GM23248 (cell line): ENCODE data around the gene ANKH. TPM values are rescaled to one million over a fixed set of nuclear protein-coding genes. Genes with fewer than 3 reads are reported as not detected.
A peak's percentile ranks its signal among the peaks of the same experiment; 100 is the strongest.
"Not testable (repeated sequence)": the region's sequence is repeated elsewhere in the genome, so short reads cannot be mapped to it uniquely, and the experiment has no call there.

Source experiments
- DNase-seq: peaks from one replicate; pipeline ENCODE4 v3.0.0-alpha.2; 2015
- H2AFZ ChIP-seq: fragments of 200-600 bp; sonication (generic); 2 replicates; pipeline ENCODE4 v1.6.1; 2016; ENCODE audit warnings: antibody characterized with exemption
- H3F3A ChIP-seq: fragments of 200-600 bp; sonication (generic); 2 replicates; pipeline ENCODE4 v1.6.1; 2016; ENCODE audit warnings: mild to moderate bottlenecking, antibody characterized with exemption, mixed run types; ENCODE audit not compliant: insufficient read depth
- H3K27ac ChIP-seq: fragments of 200-600 bp; sonication (generic); 2 replicates; pipeline ENCODE4 v1.5.1; 2016; ENCODE audit warnings: mild to moderate bottlenecking
- H3K27me3 ChIP-seq: fragments of 200-600 bp; sonication (generic); replicated peaks from 2 replicates; pipeline ENCODE4 v1.6.1; 2016; ENCODE audit warnings: mild to moderate bottlenecking; ENCODE audit not compliant: insufficient read depth
- H3K36me3 ChIP-seq: fragments of 200-600 bp; sonication (generic); 2 replicates; pipeline ENCODE4 v1.6.1; 2016; ENCODE audit warnings: low read depth, mild to moderate bottlenecking
- H3K4me1 ChIP-seq: fragments of 200-600 bp; sonication (generic); 2 replicates; pipeline ENCODE4 v1.6.1; 2016; ENCODE audit warnings: mild to moderate bottlenecking; ENCODE audit not compliant: insufficient read depth
- H3K4me2 ChIP-seq: fragments of 200-600 bp; sonication (generic); one replicate; pipeline ENCODE4 v1.6.1; 2016; ENCODE audit warnings: mild to moderate bottlenecking; ENCODE audit not compliant: unreplicated experiment
- H3K4me3 ChIP-seq: fragments of 200-600 bp; sonication (generic); 2 replicates; pipeline ENCODE4 v1.5.1; 2016; ENCODE audit warnings: mild to moderate bottlenecking
- H3K79me2 ChIP-seq: fragments of 200-600 bp; sonication (generic); 2 replicates; pipeline ENCODE4 v1.6.1; 2016; ENCODE audit warnings: mild to moderate bottlenecking; ENCODE audit not compliant: insufficient read depth
- H3K9ac ChIP-seq: fragments of 200-600 bp; sonication (generic); 2 replicates; pipeline ENCODE4 v1.6.1; 2016; ENCODE audit warnings: mild to moderate bottlenecking
- H3K9me2 ChIP-seq: fragments of 200-600 bp; sonication (generic); 2 replicates; pipeline ENCODE4 v1.6.1; 2016; ENCODE audit warnings: mixed run types, mild to moderate bottlenecking, moderate library complexity; ENCODE audit not compliant: insufficient read depth
- H3K9me3 ChIP-seq: fragments of 200-600 bp; sonication (generic); one replicate; pipeline ENCODE4 v1.6.1; 2017; ENCODE audit warnings: low read depth
- H4K20me1 ChIP-seq: fragments of 200-600 bp; sonication (generic); 2 replicates; pipeline ENCODE4 v1.6.0; 2016; ENCODE audit not compliant: insufficient read depth
- EZH2 ChIP-seq: fragments of 200-600 bp; sonication (generic); IDR thresholded peaks from 2 replicates; pipeline ENCODE4 v1.6.1; 2018; ENCODE audit warnings: antibody characterized with exemption, mild to moderate bottlenecking; ENCODE audit not compliant: insufficient read depth, poor library complexity, severe bottlenecking
- EZH2phosphoT487 ChIP-seq: fragments of 200-600 bp; sonication (generic); IDR thresholded peaks from 2 replicates; pipeline ENCODE4 v1.6.1; 2018; ENCODE audit warnings: antibody characterized with exemption, moderate library complexity, mild to moderate bottlenecking, low read depth; ENCODE audit not compliant: insufficient read depth
- WGBS, 2 experiments: methylation state at CpG; one replicate each; pipeline ENCODE4 v1.1.6; 2015 to 2017; ENCODE audit warnings: low lambda C conversion rate in 2 of 2, low coverage in 1 of 2; ENCODE audit errors: missing lambda C conversion rate in 2 of 2; 5-methylcytosine and 5-hydroxymethylcytosine counted together
- in situ Hi-C: fragments of 300-500 bp; cut with MboI; formaldehyde crosslinking; loops from 2 replicates; pipeline ENCODE4 v1.15.0; 2020
- polyA plus RNA-seq: library from polyadenylated mRNA; unstranded; fragments of >200 nt; fragmentation: Nextera tagmentation; extraction: Ambion mirVana; gene quantifications from 2 replicates; pipeline ENCODE4 v1.2.1, GENCODE V29; 2016
- total RNA-seq: library from RNA; depleted of rRNA; stranded (reverse); fragments of >200 nt; shearing (Covaris generic); gene quantifications from 2 replicates; pipeline ENCODE4 v1.2.3, GENCODE V29; 2014

ANKH gene
- total and polyA plus RNA-seq, 2 experiments from 2014 or later, result 45.9 to 47.6 TPM

- no peaks in the 10 kb centered on the region for H3K9me3 ChIP-seq
- no peak overlapping the region for H3K27ac ChIP-seq
- peaks cover 76% of the 10 kb centered on the region for H3K79me2 ChIP-seq
- H3K36me3 ChIP-seq, result no peaks in the 10 kb centered on the region
- in situ Hi-C loops, result no loop called here
- H3K4me1 ChIP-seq, result peaks cover 41% of the 10 kb centered on the region
- H3K27me3 ChIP-seq, result no peaks in the 10 kb centered on the region
- H3F3A ChIP-seq, result peaks cover 32% of the 10 kb centered on the region
- no peaks in the 10 kb centered on the region for H3K9me2 ChIP-seq
- no peak overlapping the region for H3K4me3 ChIP-seq
- H3K4me2 ChIP-seq, result no peak overlapping the region
- H4K20me1 ChIP-seq, result no peaks in the 10 kb centered on the region
- H3K9ac ChIP-seq, result no peak overlapping the region
- TF ChIP-seq EZH2, result no peak
- TF ChIP-seq EZH2phosphoT487, result no peak
- WGBS, 2 experiments, result 77 to 83% methylated on average over 14 of the region's 14 CpGs
- no peak overlapping the region for H2AFZ ChIP-seq
- peak; percentile 37 for DNase-seq
Observed at GRCh38 chr5:14818931-14819790, 52.4 kb downstream of the ANKH start.

GRCh38 chr5:14817762-14818136, 53.8 kb downstream of the ANKH start:
- peaks cover 83% of the 10 kb centered on the region for H3K79me2 ChIP-seq

DNA sequence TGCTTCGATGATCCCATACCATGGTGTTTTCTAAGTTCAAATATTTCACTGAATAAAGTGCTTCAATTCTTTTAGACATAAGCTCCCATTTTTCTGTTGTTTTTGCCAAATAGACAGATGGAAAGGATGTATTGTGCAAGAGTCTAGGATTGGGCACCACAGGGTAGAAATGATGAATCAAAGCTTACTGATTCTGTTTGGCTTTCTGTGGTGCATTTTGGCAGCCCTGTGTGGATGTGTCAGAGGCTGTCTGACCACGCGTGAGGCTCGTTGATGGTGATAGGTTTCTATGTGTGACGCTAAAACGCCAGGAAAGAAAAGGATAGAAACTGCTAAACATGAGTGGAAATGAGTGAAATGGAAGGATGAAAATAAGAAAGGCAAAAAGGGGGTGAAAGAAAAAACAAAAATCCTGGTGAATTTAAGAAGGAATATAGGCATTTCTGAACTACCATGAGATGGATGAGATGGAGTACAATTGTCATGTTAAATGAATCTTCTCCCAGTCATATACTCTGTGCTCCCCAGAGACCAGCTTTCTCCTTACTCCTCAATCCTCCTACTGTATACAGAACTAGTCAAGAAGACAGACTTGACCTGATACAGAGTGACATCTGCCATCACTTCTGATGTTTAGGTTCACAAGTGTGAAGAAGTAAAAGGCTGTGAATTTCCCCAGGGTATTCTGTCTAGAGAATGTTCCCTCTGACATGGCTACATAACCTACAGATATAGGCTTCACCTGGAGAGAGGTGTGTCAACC, 54.4 kb downstream of the ANKH start:
- no peak for TF ChIP-seq EZH2phosphoT487
- TF ChIP-seq EZH2, result no peak
- peak; percentile 97 for DNase-seq
- Histone ChIP-seq H3K27me3 (no peaks in the 10 kb centered on the region), H3K9me3 (no peaks in the 10 kb centered on the region), H3K9me2 (no peaks in the 10 kb centered on the region), H3K27ac (peak overlapping the region; percentile 88), H3K4me2 (peak overlapping the region; percentile 74), H2AFZ (0 out of 2 replicates have a peak overlapping the region, but pooled peaks have one; percentile 17), H3K4me3 (peak overlapping the region; percentile 49), H3K9ac (peak overlapping the region; percentile 52), H3K36me3 (no peaks in the 10 kb centered on the region), H3F3A (peaks cover 32% of the 10 kb centered on the region), H3K79me2 (peaks cover 83% of the 10 kb centered on the region), H3K4me1 (peaks cover 41% of the 10 kb centered on the region), H4K20me1 (no peaks in the 10 kb centered on the region)
- in situ Hi-C loops, result no loop called here
- 1 to 2% methylated on average over 6 of the region's 6 CpGs for WGBS, 2 experiments

More at GRCh38 chr5:14817762-14818136, 53.8 kb downstream of the ANKH start:
- peak overlapping the region; percentile 69 for H3K4me2 ChIP-seq
- H3K4me1 ChIP-seq, result peaks cover 41% of the 10 kb centered on the region
- H4K20me1 ChIP-seq, H2AFZ ChIP-seq, H3K4me3 ChIP-seq, DNase-seq, H3K27me3 ChIP-seq, in situ Hi-C loops, H3K36me3 ChIP-seq, H3K9me3 ChIP-seq, H3K9me2 ChIP-seq: not testable (repeated sequence)
- WGBS, 2 experiments, result 78 to 79% methylated on average over 2 of the region's 2 CpGs
- peaks cover 32% of the 10 kb centered on the region for H3F3A ChIP-seq
- H3K27ac ChIP-seq, result peak overlapping the region; percentile 88
- H3K9ac ChIP-seq, result peak overlapping the region; percentile 43

GRCh38 chr5:14816374-14816998, 55.1 kb downstream of the ANKH start:
- in situ Hi-C loops, result no loop called here
- H3K4me2 ChIP-seq, result peak overlapping the region; percentile 74
- H3F3A ChIP-seq, result peaks cover 27% of the 10 kb centered on the region
- H3K27ac ChIP-seq, result peak overlapping the region; percentile 88
- TF ChIP-seq EZH2, result no peak
- TF ChIP-seq EZH2phosphoT487, result no peak
- peaks cover 35% of the 10 kb centered on the region for H3K4me1 ChIP-seq
- no peaks in the 10 kb centered on the region for H3K36me3 ChIP-seq
- WGBS, 2 experiments, result 11 to 13% methylated on average over 11 of the region's 11 CpGs
- no peaks in the 10 kb centered on the region for H3K9me3 ChIP-seq
- H3K27me3 ChIP-seq, result no peaks in the 10 kb centered on the region
- H3K9ac ChIP-seq, result peak overlapping the region; percentile 52
- no peaks in the 10 kb centered on the region for H3K9me2 ChIP-seq
- DNase-seq, result peak; percentile 45
- peaks cover 80% of the 10 kb centered on the region for H3K79me2 ChIP-seq
- no peaks in the 10 kb centered on the region for H4K20me1 ChIP-seq
- H2AFZ ChIP-seq, result 0 out of 2 replicates have a peak overlapping the region, but pooled peaks have one; percentile 17
- H3K4me3 ChIP-seq, result peak overlapping the region; percentile 49
